CD4-positive, alpha-beta T cell treated with Interleukin-12 subunit alpha and Interleukin-12 subunit beta, for 1 hour (primary cell): ENCODE data around the gene KIF20A.
"Not testable (repeated sequence)": the region's sequence is repeated elsewhere in the genome, so short reads cannot be mapped to it uniquely, and the experiment has no call there.

ENCODE experiments used
- DNase-seq: peaks from one replicate; pipeline ENCODE4 v3.0.0-alpha.2; 2020

KIF20A gene

GRCh38 chr5:138188626-138189025 is 9.7 kb downstream of the KIF20A start:
- no peak for DNase-seq

GRCh38 chr5:138192826-138193225 is 13.9 kb downstream of the KIF20A start:
- no peak for DNase-seq

DNA sequence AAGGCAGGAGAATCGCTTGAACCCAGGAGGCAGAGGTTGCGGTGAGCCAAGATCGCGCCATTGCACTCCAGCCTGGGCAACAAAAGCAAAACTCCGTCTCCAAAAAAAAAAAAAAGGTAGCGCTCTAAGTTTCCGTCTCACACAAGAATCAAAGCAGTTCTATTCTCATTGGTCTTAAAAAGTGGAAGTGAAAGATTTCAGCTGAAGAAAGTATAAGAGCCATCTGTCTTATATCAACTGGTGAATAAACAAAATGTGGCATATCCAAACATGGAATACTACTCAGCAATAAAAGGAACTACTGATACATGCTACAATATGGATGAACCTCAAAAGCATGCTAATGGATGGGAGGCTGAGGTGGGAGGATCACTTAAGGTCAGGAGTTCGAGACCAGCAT is 14.9 kb downstream of the KIF20A start:
- DNase-seq = not testable (repeated sequence)

DNA sequence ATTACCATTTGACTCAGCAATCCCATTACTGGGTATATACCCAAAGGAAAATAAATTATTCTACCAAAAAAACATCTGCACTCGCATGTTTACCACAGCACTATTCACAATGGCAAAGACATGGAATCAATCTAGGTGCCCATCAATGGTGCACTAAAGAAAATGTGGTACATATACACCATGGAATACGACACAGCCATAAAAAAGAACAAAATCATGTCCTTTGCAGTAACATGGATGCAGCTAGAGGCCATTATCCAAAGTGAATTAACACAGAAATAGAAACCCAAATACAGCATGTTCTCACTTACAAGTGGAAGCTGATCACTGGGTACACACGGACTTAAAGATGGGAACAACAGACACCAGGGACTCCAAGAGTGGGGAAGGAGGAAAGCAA is 32.1 kb downstream of the KIF20A start:
- DNase-seq = no peak

DNA sequence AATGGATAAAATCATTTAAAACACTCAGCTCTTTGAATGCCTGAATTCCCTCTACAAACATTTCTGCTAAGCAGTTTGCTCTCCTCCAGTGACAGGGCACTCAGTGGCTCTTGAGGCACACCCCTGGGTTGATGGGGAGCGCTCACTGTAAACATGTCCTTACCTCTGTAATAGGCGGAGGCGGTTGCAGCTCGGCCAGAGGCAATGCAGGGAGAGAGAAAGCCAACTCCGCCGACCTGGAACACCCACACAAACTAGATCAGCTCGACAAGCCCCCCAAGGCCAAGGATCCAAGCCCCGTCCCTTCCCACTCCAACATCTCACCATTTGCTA is 33.9 kb downstream of the KIF20A start:
- no peak for DNase-seq

GRCh38 chr5:138213161-138214029 is 34.5 kb downstream of the KIF20A start, which contains the start of gene CDC23:
Gene CDC23, minus strand, starts transcription at chr5:138213323. Its CDS starts 11 bp downstream, at chr5:138213312.
- peak; percentile 96 for DNase-seq

DNA sequence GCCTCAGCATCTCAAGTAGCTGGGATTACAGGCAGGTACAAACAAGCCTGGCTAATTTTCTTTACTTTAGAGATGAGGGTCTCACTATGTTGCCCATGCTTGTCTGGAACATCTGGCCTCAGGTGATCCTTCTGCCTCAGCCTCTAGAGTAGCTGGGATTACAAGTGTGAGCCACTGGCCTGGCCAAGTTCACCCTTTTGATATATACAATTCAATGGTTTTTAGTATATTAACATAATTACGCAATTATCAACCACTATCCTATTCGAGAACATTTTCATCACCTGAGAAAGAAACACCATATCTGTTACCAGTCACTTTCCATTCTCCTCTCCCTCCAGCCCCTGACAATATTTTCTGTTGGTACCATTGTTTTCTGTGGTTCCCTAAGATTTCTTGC is 37.9 kb downstream of the KIF20A start:
- no peak for DNase-seq

- no peak for DNase-seq
Observed at GRCh38 chr5:138223532-138223931, 44.6 kb downstream of the KIF20A start.

- DNase-seq = no peak
Observed at GRCh38 chr5:138224712-138225111, 45.8 kb downstream of the KIF20A start.

GRCh38 chr5:138226910-138227309 is 48.0 kb downstream of the KIF20A start:
- DNase-seq = no peak

- no peak for DNase-seq
Observed at GRCh38 chr5:138229387-138229786, 50.5 kb downstream of the KIF20A start.

DNA sequence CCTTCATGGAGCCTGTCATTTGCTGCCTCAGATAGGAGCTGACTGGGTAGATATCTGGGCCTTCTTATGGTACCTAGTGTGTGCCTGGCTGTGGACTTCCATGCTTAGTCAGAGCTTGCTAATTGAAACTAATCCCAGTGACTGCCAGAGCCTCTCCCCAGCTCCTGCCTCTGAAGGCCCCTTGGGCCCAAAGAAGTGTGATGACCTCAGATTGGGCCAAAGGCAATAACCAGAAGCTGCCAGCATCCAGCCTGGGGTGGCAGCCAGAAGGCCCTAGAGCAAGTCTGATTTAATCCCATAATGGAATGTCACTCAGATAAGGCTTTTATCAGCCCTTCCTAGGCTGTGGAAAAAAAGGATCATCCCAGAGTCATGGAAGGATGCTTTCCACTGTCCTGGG is 51.3 kb downstream of the KIF20A start:
- DNase-seq = no peak

- DNase-seq = no peak
Observed at GRCh38 chr5:138230981-138231589, 52.2 kb downstream of the KIF20A start.

DNA sequence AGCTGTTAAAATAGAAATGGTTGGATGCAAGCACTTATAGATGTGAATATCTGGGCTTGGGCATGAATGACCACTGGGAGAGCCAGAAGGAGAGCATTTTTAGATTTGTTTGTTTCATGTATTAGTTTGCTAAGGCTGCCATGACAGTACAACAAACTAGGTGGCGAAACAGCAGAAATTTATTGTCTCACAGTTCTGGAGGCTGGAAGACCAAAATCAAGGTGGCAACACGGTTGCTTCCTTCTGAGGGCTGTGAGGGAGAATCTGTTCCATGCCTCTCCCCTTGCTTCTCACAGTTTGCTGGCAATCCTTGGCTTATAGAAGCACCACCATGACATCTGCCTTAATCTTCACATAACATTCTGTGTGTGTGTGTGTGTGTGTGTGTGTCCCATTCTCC is 54.4 kb downstream of the KIF20A start:
- DNase-seq = no peak

GRCh38 chr5:138234651-138235050 is 55.7 kb downstream of the KIF20A start:
- no peak for DNase-seq
